Measurements from ENCODE around the gene ANKRD34A. TPM values are rescaled to one million over a fixed set of nuclear protein-coding genes. Genes with fewer than 3 reads are reported as not detected.

The ANKRD34A gene
- total RNA-seq, 1 experiment from 2014 or later: 2.8 TPM

GRCh38 chr1:145927916-145928643 lies 36.3 kb downstream of the ANKRD34A start:
- Histone ChIP-seq H3K79me2 (ENCODE audit: low read length) (peaks cover 23% of the 10 kb centered on the region), H3K27ac (ENCODE audit: low read length) (peak overlapping the region; percentile 83), H3F3A (ENCODE audit: low read length, unreplicated experiment) (no peaks in the 10 kb centered on the region), H4K20me1 (ENCODE audit: low read length) (peaks cover 7% of the 10 kb centered on the region; the same call in 1 of the 2 replicates), H2AFZ (ENCODE audit: low read length) (peak overlapping the region; percentile 80), H3K4me2 (ENCODE audit: low read length) (peak overlapping the region; percentile 94), H3K9ac (ENCODE audit: low read length) (peak overlapping the region; percentile 97), H3K36me3 (ENCODE audit: low read depth, low read length) (peaks cover 14% of the 10 kb centered on the region), H3K9me3 (ENCODE audit: low read length) (no peaks in the 10 kb centered on the region), H3K4me3 (ENCODE audit: low read length) (peak overlapping the region; percentile 75), H3K4me1 (ENCODE audit: insufficient read depth, low read length) (peaks cover 13% of the 10 kb centered on the region), H3K9me2 (replicated peaks; ENCODE audit: low read length) (no peaks in the 10 kb centered on the region), H3K27me3 (ENCODE audit: low read length) (no peaks in the 10 kb centered on the region)
- TF ChIP-seq EZH2 (IDR thresholded peaks at IDR 0.05; ENCODE audit: low read length, unreplicated experiment) (no peak), CTCF (conservative IDR thresholded peaks at IDR 0.05; ENCODE audit: low read depth, low read length) (no peak), EZH2phosphoT487 (IDR thresholded peaks at IDR 0.05; ENCODE audit: borderline replicate concordance, low read length) (no peak)
- ChIA-PET POLR2A (ENCODE audit: unreplicated experiment) (interaction anchor here (0.6 to 1.3 kb wide), 7 partner anchors 17 to 69 kb away, joined by 3 to 12 read pairs (median 6); partner anchors contain the start of genes ANKRD34A, LIX1L, PIAS3 and POLR3GL), CTCF (interaction anchor here (0.5 to 1.4 kb wide), 3 partner anchors 30 to 40 kb away, joined by 6 to 8 read pairs (median 7); partner anchors contain the start of gene LIX1L)
- intact Hi-C loops (cut with micrococcal nuclease): loop anchor here (1.0 to 2.0 kb wide), 5 partner anchors 9 to 85 kb away; partner anchors contain the start of gene PIAS3
- ATAC-seq (no peak), DNase-seq (no peak)
- TSS peak; percentile 97 for BruUV-seq (replicated peaks)

- DNase-seq (peak; percentile 99), ATAC-seq (peak; percentile 99)
- H3K9me2 ChIP-seq (replicated peaks; ENCODE audit: low read length): no peaks in the 10 kb centered on the region
- TF ChIP-seq EZH2 (IDR thresholded peaks at IDR 0.05; ENCODE audit: low read length, unreplicated experiment): no peak
- TF ChIP-seq CTCF (conservative IDR thresholded peaks at IDR 0.05; ENCODE audit: low read depth, low read length): peak; percentile 81
- no peaks in the 10 kb centered on the region for H3K9me3 ChIP-seq (ENCODE audit: low read length)
- H3K36me3 ChIP-seq (ENCODE audit: low read depth, low read length): peaks cover 15% of the 10 kb centered on the region
- CTCF ChIA-PET: interaction anchor here (1.0 to 1.4 kb wide), 2 partner anchors 31 to 35 kb away, joined by 6 to 8 read pairs; partner anchors contain the start of gene LIX1L
- H2AFZ ChIP-seq (ENCODE audit: low read length): peak within 1 kb of the TSS; percentile 80
- BruUV-seq (replicated peaks): no TSS peak
- POLR2A ChIA-PET (ENCODE audit: unreplicated experiment): interaction anchor here (0.6 to 1.3 kb wide), 8 partner anchors 16 to 207 kb away, joined by 3 to 12 read pairs (median 6); partner anchors contain the start of genes ANKRD34A, LIX1L, PIAS3 and POLR3GL
- peaks cover 23% of the 10 kb centered on the region for H3K79me2 ChIP-seq (ENCODE audit: low read length)
- H3K4me1 ChIP-seq (ENCODE audit: insufficient read depth, low read length): peaks cover 13% of the 10 kb centered on the region
- H3K27ac ChIP-seq (ENCODE audit: low read length): peak within 1 kb of the TSS; percentile 83
- H4K20me1 ChIP-seq (ENCODE audit: low read length): peaks cover 7% of the 10 kb centered on the region; the same call in 1 of the 2 replicates
- H3K4me2 ChIP-seq (ENCODE audit: low read length): peak within 1 kb of the TSS; percentile 94
- H3K9ac ChIP-seq (ENCODE audit: low read length): peak within 1 kb of the TSS; percentile 97
- intact Hi-C loops (cut with micrococcal nuclease): loop anchor here (1.0 to 2.0 kb wide), 5 partner anchors 8 to 86 kb away; partner anchors contain the start of gene PIAS3
- peaks cover 3% of the 10 kb centered on the region for H3F3A ChIP-seq (ENCODE audit: low read length, unreplicated experiment)
- H3K4me3 ChIP-seq (ENCODE audit: low read length): peak within 1 kb of the TSS; percentile 75
- no peaks in the 10 kb centered on the region for H3K27me3 ChIP-seq (ENCODE audit: low read length)
Measured at GRCh38 chr1:145927063-145927886, 37.1 kb downstream of the ANKRD34A start, which contains the start of gene RBM8A. Gene RBM8A, minus strand, starts transcription at chr1:145927484. Its CDS starts 58 bp downstream, at chr1:145927426.
